Cardiac muscle cell (in vitro differentiated cells and primary cell): ENCODE data around the gene CDC42BPB. TPM values are rescaled to one million over a fixed set of nuclear protein-coding genes. Genes with fewer than 3 reads are reported as not detected.

ENCODE experiments used
- DNase-seq, 2 donors: peaks; one replicate each; pipeline versions ENCODE4 v3.0.0 to v3.0.0-alpha.2; 2010 to 2017; ENCODE audit warnings: low read depth in 1 of 2, low spot score in 1 of 2
- H3K27ac ChIP-seq: fragments of 200-600 bp; sonication (generic); 2 replicates; pipeline ENCODE4 v1.5.1; 2016
- H3K27me3 ChIP-seq: fragments of 200-600 bp; sonication (generic); 2 replicates; pipeline ENCODE4 v1.6.0; 2016; ENCODE audit warnings: control low read depth
- H3K36me3 ChIP-seq: fragments of 200-600 bp; sonication (generic); 2 replicates; pipeline ENCODE4 v1.5.1; 2016; ENCODE audit warnings: control low read depth
- H3K4me1 ChIP-seq: fragments of 200-600 bp; sonication (generic); 2 replicates; pipeline ENCODE4 v1.8.1; 2017; ENCODE audit warnings: low read depth, mild to moderate bottlenecking, mixed run types
- H3K4me3 ChIP-seq: fragments of 200-600 bp; sonication (generic); 2 replicates; pipeline ENCODE4 v1.5.1; 2016; ENCODE audit warnings: mild to moderate bottlenecking
- H3K9me3 ChIP-seq: fragments of 200-600 bp; sonication (generic); 2 replicates; pipeline ENCODE4 v1.5.1; 2017; ENCODE audit warnings: low read depth, mild to moderate bottlenecking, control low read depth
- polyA plus RNA-seq: library from polyadenylated mRNA; unstranded; fragments of >200 nt; fragmentation: Nextera tagmentation; extraction: Ambion mirVana; gene quantifications from 2 replicates; pipeline ENCODE4 v1.2.1, GENCODE V29; 2016
- total RNA-seq: library from RNA; depleted of rRNA; stranded (reverse); fragments of >200 nt; gene quantifications from 2 replicates; pipeline ENCODE4 v1.2.3, GENCODE V29; 2016
- TF ChIP-seq, protein P1 (sequence below): IDR thresholded peaks from 2 replicates; pipeline ENCODE4 v1.5.1; 2012; ENCODE audit warnings: low read depth, mild to moderate bottlenecking, low read length

The CDC42BPB gene
- total and polyA plus RNA-seq, 2 experiments from 2014 or later: 18.9 to 91.6 TPM

GRCh38 chr14:103072595-103073366 is 15.4 kb upstream of the CDC42BPB start:
- Histone ChIP-seq H3K27ac (no peak overlapping the region), H3K4me3 (no peak overlapping the region), H3K27me3 (no peaks in the 10 kb centered on the region), H3K36me3 (no peaks in the 10 kb centered on the region), H3K9me3 (no peaks in the 10 kb centered on the region), H3K4me1 (no peaks in the 10 kb centered on the region)
- DNase-seq: peak in 1 of 2 donors; percentile 26
- TF ChIP-seq, protein P1, sequence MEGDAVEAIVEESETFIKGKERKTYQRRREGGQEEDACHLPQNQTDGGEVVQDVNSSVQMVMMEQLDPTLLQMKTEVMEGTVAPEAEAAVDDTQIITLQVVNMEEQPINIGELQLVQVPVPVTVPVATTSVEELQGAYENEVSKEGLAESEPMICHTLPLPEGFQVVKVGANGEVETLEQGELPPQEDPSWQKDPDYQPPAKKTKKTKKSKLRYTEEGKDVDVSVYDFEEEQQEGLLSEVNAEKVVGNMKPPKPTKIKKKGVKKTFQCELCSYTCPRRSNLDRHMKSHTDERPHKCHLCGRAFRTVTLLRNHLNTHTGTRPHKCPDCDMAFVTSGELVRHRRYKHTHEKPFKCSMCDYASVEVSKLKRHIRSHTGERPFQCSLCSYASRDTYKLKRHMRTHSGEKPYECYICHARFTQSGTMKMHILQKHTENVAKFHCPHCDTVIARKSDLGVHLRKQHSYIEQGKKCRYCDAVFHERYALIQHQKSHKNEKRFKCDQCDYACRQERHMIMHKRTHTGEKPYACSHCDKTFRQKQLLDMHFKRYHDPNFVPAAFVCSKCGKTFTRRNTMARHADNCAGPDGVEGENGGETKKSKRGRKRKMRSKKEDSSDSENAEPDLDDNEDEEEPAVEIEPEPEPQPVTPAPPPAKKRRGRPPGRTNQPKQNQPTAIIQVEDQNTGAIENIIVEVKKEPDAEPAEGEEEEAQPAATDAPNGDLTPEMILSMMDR: no peak

DNA sequence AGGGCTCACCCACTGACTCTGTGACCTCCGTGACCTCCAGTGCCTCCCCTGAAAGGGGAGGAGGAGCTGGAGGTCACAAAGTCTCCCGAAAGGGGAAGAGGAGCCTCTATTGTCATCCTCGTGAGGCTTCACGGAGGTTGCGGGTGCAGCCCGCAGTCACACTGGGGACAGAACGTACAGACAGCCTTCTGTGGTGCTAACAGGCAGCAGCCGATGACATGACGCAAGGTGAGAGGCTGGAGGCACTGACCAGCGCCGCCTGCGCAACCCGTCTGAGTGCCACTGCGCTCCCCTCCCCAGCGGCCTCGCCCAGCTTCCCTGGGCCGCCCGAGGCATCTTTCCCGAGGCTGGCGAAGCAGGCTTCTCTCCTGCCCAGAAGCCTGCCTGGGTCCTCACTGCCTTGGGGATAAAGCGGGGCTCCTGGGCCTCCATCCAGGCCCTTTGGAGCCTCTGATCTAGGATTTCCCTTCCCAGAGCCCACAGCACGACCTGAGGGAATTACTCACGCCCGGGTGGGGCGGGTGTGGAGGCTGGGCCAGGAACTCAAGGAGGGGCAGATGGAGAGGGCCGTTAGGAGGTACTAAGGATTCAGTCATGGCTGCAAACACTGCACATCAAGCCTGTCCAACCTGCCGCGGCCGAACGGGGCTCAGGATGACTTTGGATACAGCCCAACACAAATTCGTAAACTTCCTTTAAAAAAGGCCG is 14.3 kb upstream of the CDC42BPB start:
- Histone ChIP-seq H3K4me3 (no peak overlapping the region), H3K4me1 (no peaks in the 10 kb centered on the region), H3K36me3 (no peaks in the 10 kb centered on the region), H3K27me3 (no peaks in the 10 kb centered on the region), H3K9me3 (no peaks in the 10 kb centered on the region), H3K27ac (no peak overlapping the region)
- TF ChIP-seq, protein P1: no peak
- DNase-seq: no peak

DNA sequence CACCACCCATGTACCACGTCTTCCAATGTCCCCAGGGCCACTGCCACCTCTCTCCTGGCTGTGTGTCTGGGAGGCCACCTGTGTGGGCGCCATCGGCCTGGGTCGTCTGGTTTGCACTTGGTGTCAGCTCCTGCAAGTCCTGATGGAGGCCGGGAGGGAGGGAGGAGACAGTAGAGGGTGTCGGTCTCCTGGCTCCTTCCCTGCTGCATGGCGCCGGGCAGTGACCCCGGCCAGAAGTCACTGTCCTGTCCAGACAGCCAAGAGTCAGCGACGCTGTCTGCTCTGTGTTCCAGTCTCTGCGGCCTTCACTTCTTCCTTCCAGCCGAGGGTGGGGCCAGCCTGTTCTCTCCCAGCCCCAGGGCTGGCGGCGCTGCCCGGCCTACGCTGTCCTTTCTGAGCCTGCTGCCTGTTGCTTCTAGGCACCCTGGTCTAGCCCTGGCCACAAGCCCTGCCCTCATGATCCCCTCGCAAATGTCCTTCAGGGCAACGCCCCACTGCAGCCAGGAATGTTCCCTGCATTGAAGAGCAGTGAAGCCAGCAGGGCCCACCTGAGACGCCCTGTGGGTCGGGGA is 13.7 kb upstream of the CDC42BPB start:
- TF ChIP-seq, protein P1: no peak
- no peak overlapping the region for H3K27ac ChIP-seq

GRCh38 chr14:103070263-103070885 is 13.0 kb upstream of the CDC42BPB start:
- H3K27me3 ChIP-seq: no peaks in the 10 kb centered on the region
- TF ChIP-seq, protein P1: no peak
- no peaks in the 10 kb centered on the region for H3K4me1 ChIP-seq
- no peak overlapping the region for H3K4me3 ChIP-seq
- H3K27ac ChIP-seq: no peak overlapping the region
- DNase-seq: no peak
- no peaks in the 10 kb centered on the region for H3K36me3 ChIP-seq
- H3K9me3 ChIP-seq: no peaks in the 10 kb centered on the region

More for the DNA sequence above, 13.7 kb upstream of the CDC42BPB start:
- no peak overlapping the region for H3K4me3 ChIP-seq
- no peaks in the 10 kb centered on the region for H3K36me3 ChIP-seq
- DNase-seq: no peak
- no peaks in the 10 kb centered on the region for H3K9me3 ChIP-seq
- H3K27me3 ChIP-seq: no peaks in the 10 kb centered on the region
- H3K4me1 ChIP-seq: no peaks in the 10 kb centered on the region

GRCh38 chr14:103068351-103069073 is 11.2 kb upstream of the CDC42BPB start:
- TF ChIP-seq, protein P1: no peak
- Histone ChIP-seq H3K27ac (no peak overlapping the region), H3K36me3 (no peaks in the 10 kb centered on the region), H3K4me1 (no peaks in the 10 kb centered on the region), H3K4me3 (no peak overlapping the region), H3K27me3 (no peaks in the 10 kb centered on the region), H3K9me3 (no peaks in the 10 kb centered on the region)
- DNase-seq: no peak
